Inferior parietal cortex (tissue), 1 donor: ENCODE results near the gene RASSF5.
A peak's percentile ranks its signal among the peaks of the same experiment; 100 is the strongest.

Experiments
- DNase-seq: peaks from one replicate; pipeline ENCODE4 v3.0.0-alpha.2; 2016; ENCODE audit errors: extremely low spot score

The RASSF5 gene, protein sequence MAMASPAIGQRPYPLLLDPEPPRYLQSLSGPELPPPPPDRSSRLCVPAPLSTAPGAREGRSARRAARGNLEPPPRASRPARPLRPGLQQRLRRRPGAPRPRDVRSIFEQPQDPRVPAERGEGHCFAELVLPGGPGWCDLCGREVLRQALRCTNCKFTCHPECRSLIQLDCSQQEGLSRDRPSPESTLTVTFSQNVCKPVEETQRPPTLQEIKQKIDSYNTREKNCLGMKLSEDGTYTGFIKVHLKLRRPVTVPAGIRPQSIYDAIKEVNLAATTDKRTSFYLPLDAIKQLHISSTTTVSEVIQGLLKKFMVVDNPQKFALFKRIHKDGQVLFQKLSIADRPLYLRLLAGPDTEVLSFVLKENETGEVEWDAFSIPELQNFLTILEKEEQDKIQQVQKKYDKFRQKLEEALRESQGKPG

DNA sequence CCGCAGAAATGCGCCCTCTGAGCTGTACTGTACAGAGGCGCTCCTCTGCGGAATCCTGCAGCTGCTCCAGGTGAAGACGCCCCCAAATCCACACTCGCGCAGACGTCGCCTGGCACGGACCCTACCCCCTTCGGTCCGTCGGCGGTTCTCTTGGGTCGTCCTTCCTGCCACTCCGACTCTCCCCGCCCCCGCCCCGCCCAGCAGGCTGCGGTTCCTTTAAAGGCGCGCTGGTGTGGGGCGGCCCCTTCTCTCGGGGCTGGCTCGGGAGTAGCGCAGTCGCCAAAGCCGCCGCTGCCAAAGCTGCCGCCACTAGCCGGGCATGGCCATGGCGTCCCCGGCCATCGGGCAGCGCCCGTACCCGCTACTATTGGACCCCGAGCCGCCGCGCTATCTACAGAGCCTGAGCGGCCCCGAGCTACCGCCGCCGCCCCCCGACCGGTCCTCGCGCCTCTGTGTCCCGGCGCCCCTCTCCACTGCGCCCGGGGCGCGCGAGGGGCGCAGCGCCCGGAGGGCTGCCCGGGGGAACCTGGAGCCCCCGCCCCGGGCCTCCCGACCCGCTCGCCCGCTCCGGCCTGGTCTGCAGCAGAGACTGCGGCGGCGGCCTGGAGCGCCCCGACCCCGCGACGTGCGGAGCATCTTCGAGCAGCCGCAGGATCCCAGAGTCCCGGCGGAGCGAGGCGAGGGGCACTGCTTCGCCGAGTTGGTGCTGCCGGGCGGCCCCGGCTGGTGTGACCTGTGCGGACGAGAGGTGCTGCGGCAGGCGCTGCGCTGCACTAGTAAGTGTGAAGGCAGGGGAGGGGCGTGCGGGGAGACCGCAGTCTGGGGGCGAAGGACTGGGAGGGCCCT lies at the start of gene RASSF5:
TSS of gene RASSF5 (plus strand) at position 248 of the 846 bp plus-strand sequence. CDS start at position 320, 72 bp downstream.
- DNase-seq: no peak

DNA sequence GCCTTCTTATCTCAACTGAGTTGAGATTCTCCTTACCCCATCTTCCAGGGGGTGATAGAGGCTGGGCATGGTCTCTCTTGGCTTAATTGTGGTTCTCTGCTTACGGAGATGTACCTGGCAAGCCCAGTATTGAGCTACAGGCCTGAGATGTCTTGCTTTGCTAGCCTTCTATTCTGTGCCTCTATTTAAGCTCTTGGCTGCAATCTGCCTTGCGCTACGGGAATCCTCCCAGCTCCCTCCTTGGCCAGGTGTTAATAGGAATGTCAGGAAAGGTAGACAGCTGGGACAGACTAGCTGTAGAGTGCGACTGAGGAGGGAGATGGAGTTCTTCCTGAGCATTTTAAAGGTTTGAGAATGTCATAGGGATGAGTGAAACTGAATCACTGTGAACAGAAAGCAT lies 47.6 kb upstream of the RASSF5 start:
- DNase-seq: no peak

- no peak for DNase-seq
These were observed 46.4 kb upstream of the RASSF5 start for GRCh38 chr1:206460836-206461426.

DNA sequence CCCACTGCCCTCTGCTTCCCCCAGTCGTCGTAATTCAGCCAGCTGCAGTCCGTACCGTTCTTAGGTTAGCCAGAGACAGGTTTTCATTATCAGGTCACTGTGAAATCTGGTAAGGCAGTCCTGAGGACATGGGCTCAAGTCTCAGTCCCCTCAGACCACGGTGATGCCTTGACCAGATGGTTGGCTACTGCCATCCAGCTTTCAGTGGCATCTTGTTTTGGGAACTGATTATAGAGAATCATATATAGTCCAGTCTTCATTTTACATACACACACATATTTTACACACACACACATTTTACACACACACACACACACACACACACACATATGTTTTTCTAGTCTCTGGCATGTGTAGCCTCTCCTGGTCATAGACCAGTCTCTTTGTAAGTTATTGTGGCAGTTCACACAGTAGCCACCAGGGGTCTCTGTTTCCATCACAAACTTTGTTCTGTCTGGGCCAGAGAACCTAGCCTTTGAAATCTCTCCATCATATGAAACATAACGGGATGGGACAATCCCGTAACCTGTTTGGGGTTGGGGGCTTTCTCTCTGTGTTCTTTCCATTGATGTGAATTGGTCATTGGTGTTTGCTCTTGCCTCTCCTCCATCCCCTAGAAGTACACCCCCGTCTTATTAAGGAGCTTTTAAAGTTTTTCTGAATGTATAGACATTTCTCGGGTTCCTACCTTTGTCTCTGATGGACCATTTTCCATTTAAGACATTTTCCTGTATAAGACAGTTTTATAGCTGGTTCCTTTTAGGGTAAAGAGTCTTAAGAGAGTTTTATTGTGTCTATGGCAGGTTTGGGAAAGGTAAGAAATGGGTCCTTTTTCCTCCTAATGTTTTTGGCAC lies 45.5 kb upstream of the RASSF5 start:
- DNase-seq: peak; percentile 93

DNA sequence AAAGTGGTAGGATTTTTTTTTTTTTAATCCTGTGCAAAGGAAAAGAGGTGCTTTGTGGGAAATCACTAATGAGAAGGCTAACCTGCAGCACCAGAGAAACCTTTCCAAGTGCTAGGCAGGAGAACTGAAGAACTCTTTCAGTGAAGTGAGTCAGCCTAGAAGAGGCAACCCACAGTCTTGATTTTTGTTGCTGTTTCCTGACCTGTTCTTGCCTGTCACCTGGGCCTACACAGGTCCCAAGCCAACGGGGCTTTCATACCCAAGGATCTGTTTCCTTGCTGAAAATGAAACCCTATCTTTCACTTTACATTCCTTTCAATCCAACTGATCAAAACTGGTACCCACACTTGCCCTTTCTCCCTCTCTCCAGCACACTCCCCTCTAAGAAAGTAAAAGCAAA lies 44.2 kb upstream of the RASSF5 start:
- DNase-seq: no peak

DNA sequence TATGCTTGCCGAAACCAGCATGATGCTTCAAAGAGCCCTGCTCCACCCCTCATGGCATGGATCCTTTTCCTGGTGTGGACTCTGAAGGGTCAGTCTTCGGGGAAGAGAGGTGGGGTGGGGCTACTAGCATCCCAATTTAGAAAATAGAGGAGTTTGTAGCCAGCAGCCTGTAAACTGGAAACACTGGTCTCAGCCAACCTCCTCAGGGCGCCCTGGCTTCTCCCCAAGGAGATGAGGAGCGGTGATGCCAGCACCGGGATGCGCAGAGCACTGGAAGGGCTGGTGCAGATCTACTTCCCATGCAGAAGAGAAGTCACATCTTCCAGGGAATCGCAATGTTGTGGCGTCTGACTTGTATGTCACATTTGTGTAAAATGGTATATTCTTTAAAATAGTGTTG lies 43.4 kb upstream of the RASSF5 start:
- no peak for DNase-seq

DNA sequence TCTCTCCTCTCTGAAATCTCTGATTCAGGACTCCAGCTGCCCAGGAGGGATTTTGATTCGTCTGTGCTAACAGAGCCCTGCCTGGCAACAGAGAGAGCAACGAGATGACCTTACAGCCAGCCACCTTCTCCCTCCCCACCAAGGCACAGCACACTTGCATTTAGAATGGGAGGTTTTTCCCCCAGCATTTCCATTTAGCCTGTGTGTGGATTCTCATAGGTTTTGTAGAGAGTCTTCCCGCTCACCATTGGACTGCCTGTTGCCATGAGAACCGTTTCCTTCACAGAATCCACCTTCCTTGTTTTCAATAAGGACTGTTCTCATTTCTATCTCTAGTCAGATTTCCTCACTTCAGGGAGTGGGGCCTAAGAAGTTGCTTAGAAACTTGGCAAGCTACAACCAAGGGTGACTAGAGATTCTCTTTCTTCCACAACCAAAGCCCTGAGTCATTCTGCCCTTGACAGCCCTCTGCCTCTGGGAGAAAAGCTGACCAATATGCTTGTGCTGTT lies 42.8 kb upstream of the RASSF5 start:
- DNase-seq: peak; percentile 50

- no peak for DNase-seq
These were observed 41.4 kb upstream of the RASSF5 start for GRCh38 chr1:206465951-206466350.

DNA sequence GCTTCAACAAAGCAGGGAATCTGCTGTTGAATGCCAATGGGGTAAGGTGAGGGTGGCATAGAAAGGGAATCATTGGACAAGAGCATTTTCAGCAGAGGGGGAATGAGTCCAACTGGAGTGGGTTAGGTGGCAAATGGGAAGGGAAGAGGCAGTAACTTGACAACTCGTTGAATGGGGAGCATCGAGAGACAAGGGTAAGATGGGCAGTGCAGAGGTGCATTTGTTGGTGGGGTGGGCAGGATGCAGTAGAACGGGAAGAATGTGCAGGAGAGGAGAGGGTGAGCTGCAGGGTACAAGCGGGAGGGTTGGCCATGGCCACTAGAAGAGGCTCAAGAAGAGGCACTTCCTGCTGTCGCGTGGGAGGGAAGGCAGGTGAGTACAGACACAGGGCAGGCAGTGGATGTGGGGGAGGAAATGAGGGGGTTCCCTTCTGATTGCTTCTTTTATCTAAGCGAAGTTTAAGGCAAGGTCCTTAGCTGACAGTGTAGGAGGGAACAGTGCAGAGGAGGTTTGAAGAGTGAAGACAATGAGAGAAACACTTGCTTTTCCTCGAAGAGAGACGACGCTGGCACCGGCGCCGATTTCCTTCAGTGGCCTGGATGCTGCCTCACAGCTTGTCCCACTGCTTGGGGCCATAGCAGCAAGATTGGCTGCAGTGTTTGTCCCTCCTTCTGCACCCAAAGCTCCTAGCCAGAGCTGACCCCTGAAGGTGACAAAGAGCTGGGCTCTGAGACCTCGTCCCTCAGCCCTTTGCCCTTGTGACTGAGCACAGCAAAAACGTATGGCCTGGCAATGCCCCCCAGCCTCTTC lies 40.3 kb upstream of the RASSF5 start:
- no peak for DNase-seq

- DNase-seq: no peak
These were observed 39.4 kb upstream of the RASSF5 start for GRCh38 chr1:206467915-206468314.

DNA sequence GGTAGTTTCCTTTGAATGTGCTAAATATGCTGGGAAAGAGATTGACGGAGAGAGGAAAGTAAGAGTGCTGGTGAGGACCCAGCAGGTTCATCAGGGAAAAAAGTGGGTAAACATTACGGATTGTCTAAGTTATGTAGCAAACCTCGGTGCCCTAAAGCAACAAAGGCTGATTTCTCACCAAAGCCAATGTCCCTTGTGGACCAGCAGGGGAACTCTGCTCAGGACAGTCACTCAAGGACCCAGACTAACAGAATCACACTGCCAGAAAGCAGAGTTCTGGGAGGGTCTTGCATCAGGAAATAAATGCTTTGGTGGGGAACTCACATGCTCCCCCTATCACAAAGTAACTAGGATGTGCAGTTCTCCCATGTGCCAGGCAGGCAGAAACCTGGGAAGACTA lies 38.8 kb upstream of the RASSF5 start:
- no peak for DNase-seq

DNA sequence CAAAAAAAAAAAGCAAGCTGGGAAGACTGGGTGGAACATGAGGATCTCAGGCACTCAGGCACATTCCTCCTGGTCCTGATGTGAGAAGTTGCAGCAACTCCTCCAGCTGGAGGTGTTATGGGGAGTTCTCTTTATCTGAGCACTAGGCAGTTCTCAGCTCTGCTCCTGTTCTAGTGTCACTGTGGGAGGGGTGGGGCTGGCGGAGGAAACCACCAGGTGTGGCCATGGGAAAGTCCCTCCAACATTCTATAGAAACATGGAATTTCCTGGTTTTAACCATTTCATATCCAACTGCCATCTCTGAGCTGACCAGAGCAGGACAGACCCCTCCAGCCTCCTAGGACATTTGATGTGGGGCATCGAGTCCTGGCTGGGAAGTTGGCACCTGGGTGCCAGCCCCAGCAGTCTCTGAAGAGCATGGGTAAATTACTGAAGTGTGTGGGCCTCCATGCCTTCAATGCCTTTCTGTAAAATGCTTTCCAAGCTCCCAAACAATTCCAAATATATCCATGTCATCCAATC lies 37.9 kb upstream of the RASSF5 start:
- DNase-seq: no peak

GRCh38 chr1:206469933-206470691 lies 37.2 kb upstream of the RASSF5 start, which contains the start of gene IKBKE:
IKBKE (plus strand) TSS chr1:206470476; CDS start chr1:206473228, 2,752 bp downstream.
- DNase-seq: peak; percentile 65

DNA sequence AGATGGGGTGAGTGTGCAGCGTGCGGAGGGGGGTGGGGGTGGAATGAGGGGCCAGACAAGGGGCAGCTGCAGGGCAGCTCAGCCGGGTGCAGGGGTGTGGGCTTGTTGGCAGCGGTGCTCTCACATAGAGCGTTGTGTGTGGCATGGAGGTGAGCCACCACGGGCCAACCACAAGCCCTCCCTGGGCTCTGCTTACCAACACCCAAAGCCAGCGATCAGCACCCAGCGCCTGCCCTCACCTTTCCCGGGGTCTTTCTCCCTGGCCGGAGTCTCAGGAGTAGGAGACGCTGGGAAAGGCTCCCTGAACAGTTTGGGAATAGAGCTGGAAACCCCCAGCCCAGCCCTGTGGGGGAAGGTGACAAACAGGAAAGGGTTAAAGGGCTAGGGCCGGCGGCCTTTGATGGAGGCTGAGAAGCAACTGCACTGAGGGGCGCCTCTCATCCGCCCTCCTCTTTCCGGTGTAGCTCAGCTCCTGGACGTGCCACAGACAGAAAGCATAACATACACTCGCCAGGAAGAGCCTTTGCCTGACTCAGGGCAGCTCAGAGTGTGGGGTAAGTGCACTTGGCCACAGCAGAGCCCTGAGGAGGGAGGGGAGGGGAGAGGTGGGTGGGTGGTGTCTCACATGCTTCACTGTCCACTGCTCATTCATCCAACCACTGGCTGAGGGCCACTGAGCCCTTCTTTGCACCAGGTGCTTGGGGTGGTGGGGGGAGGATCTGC lies 36.5 kb upstream of the RASSF5 start:
- no peak for DNase-seq

DNA sequence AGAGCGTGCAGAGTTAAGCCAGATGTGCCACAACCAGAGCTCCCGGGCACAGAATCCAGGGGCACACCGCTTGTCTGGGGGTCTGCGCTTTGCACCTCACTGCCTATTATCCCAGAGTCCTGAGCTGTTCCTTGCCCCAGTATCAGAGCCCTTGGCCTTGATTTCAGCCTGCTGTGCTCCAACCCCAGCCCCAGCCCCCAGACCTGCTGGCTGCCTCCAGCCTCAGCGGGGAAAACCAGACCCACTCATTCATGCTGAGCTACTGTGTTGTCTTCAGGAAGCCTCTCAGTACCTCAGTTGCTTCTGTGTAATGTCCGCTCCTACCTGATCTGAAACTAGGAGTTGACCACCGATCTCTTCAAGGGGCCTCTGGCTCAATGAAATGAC lies 35.9 kb upstream of the RASSF5 start:
- DNase-seq: no peak

- no peak for DNase-seq
These were observed 35.3 kb upstream of the RASSF5 start for GRCh38 chr1:206472024-206472423.

- no peak for DNase-seq
These were observed 34.9 kb upstream of the RASSF5 start for GRCh38 chr1:206472454-206472853.

DNA sequence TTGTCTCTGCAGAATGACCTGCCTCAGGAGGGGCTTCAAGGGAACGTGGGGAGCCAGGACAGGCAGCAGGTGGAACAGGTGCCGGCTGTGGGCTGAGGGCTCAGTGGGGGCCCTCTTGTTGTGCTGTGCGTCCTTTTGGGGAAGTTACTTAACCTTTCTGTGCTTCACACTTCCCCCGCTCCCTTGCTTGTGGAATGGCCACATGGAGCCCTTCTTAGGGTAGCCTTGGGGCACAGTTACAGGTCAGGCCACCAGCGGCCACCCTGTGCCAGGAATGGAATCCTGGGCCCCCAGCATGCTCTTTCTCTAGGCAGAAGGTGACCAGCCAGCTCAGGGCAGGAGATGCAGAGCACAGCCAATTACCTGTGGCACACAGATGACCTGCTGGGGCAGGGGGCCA lies 34.4 kb upstream of the RASSF5 start:
- no peak for DNase-seq

- DNase-seq: no peak
These were observed 31.3 kb upstream of the RASSF5 start for GRCh38 chr1:206476058-206476457.
